T47D (cell line): ENCODE data around the gene ACTG1.
A peak's percentile ranks its signal among the peaks of the same experiment; 100 is the strongest.

ENCODE experiments used
- DNase-seq, 2 experiments: peaks; one replicate each; pipeline versions ENCODE4 v3.0.0 to v3.0.0-alpha.2; 2011 to 2012; ENCODE audit warnings: low read depth in 1 of 2, low spot score in 1 of 2
- JUND ChIP-seq: IDR thresholded peaks from 2 replicates; pipeline ENCODE4 v1.6.1; 2012; ENCODE audit warnings: low read depth
- in situ Hi-C: cut with HindIII; loops from 2 replicates; pipeline ENCODE4 v1.10.0; 2016; ENCODE audit warnings: low sequenced_read_pairs, low pct_unique_long_range_greater_than_20kb

Gene ACTG1

DNA sequence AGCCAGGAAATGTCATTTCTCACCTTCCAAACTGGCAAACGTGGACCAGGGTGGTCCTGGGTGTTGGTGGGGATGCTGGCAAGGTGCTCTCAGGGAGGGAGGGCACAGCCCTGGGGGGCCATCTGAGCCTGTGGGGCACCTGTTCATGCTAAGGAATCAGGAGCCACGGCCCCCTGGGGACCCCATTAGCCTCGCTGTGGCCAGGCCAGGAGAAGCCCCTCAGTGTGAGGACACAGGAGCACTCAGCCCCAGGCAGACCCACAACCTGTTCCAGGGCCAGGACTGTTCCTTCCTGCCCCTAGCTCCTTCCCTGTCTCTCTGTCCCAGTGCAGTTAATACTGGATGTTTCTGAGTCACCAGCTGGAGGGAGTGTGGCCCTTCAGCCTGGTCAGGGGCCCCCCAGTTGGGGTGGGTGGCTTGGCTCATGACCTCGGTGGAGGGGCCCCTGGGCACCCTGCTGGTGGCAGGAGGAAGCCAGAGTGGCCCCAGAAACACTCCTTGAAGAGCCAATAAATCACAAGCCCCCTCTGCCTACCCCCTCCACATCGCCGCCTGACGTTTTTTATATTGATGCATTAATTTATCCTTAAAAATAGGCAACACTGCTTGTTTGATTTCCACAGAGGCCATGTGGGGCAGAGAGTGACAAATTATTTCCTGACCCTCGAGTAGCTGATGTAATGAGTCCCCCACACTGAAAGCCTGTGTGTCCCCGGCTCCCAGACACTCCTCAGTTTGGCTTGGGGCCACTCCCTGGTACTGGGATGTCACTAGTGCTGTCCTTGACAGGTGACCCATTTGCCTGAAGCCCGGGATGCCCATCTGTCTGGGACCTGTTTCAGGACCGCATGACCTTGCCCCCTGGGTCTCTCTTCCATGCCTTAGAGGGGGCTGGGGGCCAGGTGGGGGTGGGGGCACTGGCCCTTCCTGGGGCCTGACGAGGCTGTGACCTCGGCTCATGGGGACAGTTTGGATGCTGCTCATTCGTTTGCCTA lies 22.3 kb downstream of the ACTG1 start:
- DNase-seq = no peak
- in situ Hi-C loops = no loop called here
- TF ChIP-seq JUND = no peak

DNA sequence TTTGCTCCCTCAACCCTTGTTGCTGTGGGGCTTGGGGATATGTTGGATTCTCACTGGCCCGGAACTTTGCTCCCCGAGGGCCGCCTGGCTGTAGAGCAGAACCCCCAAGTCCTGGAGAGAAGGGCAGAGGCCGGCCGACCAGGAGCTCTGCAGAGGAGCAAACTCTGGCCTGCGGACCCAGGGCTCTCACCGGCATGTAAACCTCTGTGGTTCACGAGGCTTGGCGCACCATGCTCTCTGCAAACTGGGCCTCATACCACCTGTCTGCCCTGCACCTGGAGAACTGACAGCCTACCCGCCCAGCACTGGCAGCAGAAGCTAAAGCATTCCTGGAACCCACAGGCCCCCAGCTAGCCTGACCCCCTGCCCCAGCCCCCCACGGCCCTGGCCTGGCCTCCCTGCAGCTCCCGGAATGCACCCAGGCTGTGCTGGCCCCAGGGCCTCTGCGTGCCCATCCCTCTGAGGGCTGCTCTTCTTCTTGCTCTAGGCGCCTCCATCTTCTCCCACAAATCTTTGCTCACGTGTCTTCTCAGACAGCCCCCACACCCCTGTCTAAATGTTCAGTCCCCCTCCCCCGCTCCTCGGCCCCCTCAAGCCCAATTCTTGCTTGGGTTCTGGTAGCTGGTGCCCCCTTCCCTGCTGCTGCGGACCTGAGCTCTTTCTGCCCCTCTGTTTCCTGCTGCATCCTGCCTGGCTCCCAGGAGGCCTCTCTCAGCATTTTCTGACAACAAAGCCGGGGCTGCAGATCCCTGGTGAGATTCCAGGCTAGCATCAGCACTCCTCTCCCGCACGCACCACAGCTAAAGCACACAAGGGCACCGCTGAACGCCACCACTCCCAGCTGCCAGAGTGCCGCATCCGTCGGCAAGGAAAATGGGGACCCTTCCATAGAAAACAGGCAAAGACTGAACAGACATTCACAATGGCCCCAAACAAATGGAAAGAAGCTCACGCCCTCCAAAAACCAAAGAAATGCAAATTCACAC lies 23.3 kb downstream of the ACTG1 start:
- TF ChIP-seq JUND = no peak
- in situ Hi-C loops = no loop called here
- DNase-seq = no peak

DNA sequence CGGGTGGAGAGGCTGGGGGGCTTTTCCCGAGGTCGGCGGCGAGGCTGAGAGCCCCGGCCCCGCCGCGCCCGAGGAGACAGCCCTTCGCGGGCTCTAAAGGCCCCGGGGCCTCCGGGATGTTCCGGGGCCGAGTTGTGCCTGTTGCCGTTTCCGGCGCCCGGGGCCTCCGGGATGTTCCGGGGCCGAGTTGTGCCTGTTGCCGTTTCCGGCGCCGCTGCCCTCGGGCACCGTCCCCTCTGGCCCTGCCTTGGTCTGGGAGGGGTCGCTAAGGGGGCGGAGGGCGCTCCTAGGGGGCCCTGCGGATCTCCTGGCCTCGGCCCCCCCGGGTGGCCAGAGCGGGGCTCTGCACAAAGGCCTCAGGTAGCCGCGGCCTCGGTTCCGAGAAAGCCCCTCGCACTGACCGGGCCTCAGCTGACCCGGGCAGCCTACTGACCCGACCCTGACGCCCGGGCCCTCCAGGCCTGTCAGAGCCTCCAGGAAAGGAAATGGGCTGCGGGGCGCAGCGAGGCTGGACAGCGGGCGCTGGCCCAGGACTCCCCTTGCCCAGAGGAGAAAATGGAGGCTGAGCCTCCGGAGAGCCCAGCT lies 24.2 kb downstream of the ACTG1 start:
- no peak for DNase-seq
- no peak for TF ChIP-seq JUND

DNA sequence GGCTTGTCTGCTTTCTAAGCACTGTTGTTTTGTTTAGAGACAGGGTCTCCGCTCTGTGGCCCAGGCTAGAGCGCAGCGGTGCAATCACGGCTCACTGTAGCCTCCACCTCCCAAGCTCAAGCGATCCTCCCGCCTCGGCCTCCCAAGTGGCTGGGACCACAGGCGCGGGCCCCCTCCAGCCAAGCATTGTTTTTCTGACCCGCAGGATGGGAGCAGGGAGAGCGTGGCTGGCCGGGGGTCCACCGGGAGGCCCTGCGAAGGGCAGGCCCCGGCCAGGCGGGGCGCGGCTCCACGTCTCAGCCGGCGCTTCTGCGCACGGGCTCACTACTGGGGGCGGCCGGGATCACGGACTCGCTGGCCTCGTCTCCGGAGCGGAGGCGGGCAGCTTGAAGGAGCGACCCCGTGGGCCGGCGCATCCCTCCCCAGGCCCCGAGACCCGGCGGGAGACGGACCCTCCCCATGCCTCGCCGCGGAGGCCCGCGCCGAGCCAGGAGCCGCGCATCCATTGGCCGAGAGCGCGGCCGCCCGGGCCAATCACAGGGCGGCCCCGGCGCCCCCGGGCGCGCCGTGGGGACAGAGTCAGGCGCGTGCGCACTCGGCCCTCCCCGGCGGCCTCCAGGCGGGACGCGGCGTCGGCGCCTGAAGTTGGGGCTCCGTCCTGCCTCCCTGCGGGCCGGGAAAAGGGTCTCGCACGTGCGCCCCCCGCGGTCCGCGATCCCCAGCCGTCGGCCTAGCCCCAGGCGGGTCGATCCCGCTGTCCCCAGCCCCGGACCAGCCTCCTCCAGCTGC lies 24.9 kb downstream of the ACTG1 start:
- in situ Hi-C loops = no loop called here
- no peak for TF ChIP-seq JUND
- peak; percentile 52 to 91 for DNase-seq

More for the DNA sequence above, 24.2 kb downstream of the ACTG1 start:
- in situ Hi-C loops = no loop called here

DNA sequence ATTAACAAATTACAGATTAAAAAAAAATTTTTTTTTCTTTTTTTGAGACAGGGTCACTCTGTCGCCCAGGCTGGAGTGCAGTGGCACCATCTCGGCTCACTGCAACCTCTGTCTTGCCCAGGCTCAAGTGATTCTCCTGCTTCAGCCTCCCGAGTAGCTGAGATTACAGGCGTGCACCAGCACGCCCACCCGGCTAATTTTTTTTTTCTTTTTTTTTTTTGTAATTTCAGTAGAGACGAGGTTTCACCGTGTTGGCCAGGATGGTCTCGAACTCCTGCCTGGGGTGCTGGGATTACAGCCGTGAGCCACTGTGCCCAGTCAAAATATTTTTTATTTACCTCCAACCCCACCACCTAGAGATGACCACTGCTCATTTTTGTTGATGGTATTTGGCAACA lies 25.5 kb downstream of the ACTG1 start:
- DNase-seq = no peak
- TF ChIP-seq JUND = no peak
- in situ Hi-C loops = no loop called here

DNA sequence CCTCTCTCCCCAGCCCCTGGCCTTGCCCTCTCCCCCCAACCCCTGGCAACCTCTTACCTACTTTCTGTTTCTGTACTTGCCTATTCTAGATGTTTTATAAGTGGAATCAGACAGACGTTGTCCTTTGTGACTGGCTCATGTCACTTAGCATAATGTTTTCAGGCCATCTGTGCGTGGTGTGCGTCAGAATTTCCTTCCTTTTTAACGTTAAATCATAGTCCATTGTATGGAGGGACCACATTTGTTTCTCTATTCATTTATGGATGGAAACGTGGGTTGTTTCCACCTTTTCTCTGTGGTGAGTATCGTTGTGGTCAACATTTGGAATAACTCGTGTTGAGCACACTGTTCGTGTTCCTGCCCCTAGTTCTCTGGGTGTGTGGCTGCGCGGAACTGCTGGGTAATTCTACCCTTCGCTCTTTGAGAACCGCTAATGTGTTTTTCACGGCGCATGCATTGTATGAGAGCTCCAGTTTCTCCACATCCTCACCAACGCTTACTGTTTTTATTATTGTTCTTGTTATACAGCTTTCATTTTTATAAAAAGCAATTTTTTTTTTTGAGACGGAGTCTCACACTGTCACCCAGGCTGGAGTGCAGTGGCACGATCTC lies 26.3 kb downstream of the ACTG1 start:
- in situ Hi-C loops = no loop called here
- DNase-seq = no peak
- TF ChIP-seq JUND = no peak

DNA sequence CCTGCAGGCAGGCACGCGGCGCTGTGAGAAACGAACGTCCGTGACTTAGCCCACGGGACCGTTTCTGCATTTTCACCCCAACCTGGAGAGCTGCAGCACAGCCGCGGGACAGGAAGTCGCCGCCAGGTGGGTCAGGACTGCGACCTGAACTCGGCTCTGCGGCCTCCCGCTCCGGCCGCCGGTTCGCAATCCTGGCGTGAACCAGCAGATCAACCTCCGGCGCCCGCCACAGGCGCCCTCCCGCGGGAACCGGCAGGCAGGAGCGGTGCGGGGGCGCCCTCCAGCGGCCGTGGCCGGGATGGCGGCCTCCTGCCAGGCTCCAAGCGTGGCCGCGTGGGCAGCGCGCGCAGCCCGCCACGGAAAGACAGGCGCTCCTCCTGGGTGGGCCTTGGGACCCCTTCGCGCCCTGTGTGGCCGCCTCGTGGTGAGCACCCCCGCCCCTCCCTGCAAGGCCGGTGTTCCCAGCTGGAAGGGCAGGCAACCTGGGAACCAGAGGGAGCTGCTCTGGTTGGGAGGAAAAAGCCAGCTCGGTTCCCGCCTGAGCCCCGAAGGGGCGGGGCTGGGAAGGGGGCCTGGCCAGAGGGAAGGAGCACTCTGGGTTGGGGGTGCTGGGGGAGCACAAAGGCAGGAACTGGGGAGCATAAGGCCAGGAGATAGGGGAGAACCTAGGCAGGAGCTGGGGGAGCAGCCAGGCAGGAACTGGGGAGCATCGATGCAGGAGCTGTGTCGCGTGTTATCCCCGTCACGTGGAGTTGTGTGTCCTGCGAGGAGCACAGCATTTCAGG lies 28.2 kb downstream of the ACTG1 start:
- TF ChIP-seq JUND = no peak
- in situ Hi-C loops = no loop called here
- DNase-seq = peak; percentile 83 to 88

DNA sequence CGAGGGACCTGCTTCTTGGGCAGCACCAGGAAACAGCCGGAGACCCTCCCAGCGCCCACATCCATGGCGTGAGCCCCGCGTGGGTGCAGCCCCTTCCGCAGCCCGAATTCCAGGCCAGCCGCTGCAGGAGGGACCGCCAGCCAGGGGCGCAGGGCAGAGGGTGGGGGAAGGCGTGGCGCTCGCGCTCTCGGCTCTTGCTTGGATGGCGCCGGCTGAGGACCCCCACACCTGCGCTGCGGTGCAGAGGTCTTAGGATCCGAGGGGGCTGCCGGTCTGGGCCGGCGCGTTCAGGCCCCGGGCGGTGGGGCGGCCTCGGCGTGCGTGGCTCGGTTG lies 28.8 kb downstream of the ACTG1 start:
- no peak for DNase-seq
- TF ChIP-seq JUND = no peak
- in situ Hi-C loops = no loop called here

DNA sequence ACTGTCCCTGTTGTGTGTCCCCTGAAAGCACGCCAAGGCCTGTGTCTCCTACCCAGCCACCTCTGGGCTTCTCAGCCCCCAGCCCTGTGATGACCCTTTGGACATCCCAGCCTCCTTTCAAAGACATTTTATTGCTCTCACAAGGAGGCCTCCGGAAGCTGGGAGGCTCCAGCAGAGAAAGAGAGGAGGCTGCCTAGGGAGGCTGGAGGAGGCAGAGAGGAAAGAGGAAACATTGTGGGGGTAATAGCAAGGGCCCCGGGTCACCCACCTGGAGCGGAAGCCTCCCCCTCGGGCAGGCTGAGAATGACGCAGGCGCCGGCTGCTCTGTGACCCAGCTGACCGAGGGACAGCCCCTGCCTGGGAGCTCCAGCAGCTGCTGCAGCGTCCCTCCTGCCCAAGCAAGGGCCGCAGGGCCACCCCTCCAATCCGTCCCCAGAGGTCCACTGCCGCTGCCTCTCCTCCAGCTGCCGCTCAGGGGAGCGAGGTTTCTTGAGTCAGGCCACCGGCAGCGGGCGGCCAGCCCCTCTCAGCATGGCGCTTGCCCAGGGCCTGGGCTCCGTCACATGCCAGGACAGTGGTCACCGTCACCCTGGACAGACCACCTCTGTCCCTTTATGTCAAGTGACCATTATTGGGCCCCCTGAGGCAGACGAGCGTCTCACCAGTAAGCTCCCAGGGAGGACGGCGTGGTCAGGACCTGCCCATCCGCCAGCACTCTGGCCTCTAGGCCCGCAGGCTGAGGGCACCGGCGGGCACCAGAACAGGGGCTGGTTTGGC lies 29.3 kb downstream of the ACTG1 start:
- TF ChIP-seq JUND = no peak
- in situ Hi-C loops = no loop called here
- no peak for DNase-seq

DNA sequence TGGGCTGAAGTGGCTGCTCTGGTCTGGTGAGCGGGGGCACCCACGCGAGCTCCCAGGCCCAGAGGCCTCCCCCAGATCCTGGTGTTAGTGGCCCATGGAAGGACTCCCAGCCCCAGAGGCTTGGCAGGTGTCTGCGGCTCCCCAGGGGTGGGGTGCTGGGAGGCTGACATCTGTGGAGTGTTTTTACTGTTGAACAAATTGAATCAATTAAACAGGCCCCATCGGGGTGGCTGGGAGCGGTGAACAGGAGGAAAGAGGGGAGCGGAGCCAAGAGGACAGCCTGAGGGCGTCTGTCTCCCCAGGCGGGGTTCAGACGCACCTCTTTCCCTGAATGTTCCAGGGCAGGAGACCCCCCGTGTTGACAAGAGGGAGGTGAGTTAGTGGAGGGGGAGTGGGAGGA lies 29.9 kb downstream of the ACTG1 start:
- in situ Hi-C loops = no loop called here
- no peak for TF ChIP-seq JUND
- DNase-seq = no peak
